ENCODE measurements around the gene MACROD2.

The MACROD2 gene

GRCh38 chr20:14446446-14446845 is 451.1 kb downstream of the MACROD2 start:
- Histone ChIP-seq H3K4me3 (ENCODE audit: low read depth, low read length) (no peak overlapping the region), H3K36me3 (ENCODE audit: control insufficient read depth in 2 of 2, insufficient read depth in 1 of 2, low read length in 2 of 2) (no peaks in the 10 kb centered on the region), H3K4me1 (ENCODE audit: control insufficient read depth, insufficient read depth, low read length) (no peaks in the 10 kb centered on the region), H3K9me3 (ENCODE audit: control insufficient read depth, insufficient read depth, low read depth, low read length) (no peaks in the 10 kb centered on the region), H3K27ac (ENCODE audit: extremely low read depth, low read depth, low read length) (no peak overlapping the region)
- TF ChIP-seq KLF16 (tag by site-specific recombination; IDR thresholded peaks at IDR 0.05) (no peak), ZNF239 (tag by site-specific recombination; IDR thresholded peaks at IDR 0.05) (no peak), ZNF747 (tag by site-specific recombination; IDR thresholded peaks at IDR 0.05) (no peak), ZNF677 (tag by site-specific recombination; IDR thresholded peaks at IDR 0.05) (no peak), GFI1B (tag by site-specific recombination; IDR thresholded peaks at IDR 0.05) (no peak), ZNF76 (tag by site-specific recombination; IDR thresholded peaks at IDR 0.05; ENCODE audit: borderline replicate concordance, low read depth) (no peak), ZNF521 (tag by site-specific recombination; IDR thresholded peaks at IDR 0.05) (no peak), ZNF146 (tag by site-specific recombination; IDR thresholded peaks at IDR 0.05) (no peak)
- POLR2A ChIA-PET, result no interaction called here
- CTCF ChIA-PET, result no interaction called here

- CTCF ChIA-PET, result no interaction called here
- Histone ChIP-seq H3K4me3 (ENCODE audit: low read depth, low read length) (no peak overlapping the region), H3K27ac (ENCODE audit: extremely low read depth, low read depth, low read length) (no peak overlapping the region), H3K9me3 (ENCODE audit: control insufficient read depth, insufficient read depth, low read depth, low read length) (no peaks in the 10 kb centered on the region), H3K4me1 (ENCODE audit: control insufficient read depth, insufficient read depth, low read length) (peaks cover 2% of the 10 kb centered on the region; the same call in 1 of the 2 replicates), H3K36me3 (ENCODE audit: control insufficient read depth in 2 of 2, insufficient read depth in 1 of 2, low read length in 2 of 2) (no peaks in the 10 kb centered on the region)
- POLR2A ChIA-PET, result no interaction called here
- no peak for TF ChIP-seq ZNF449 (tag by site-specific recombination; IDR thresholded peaks at IDR 0.05)
- TF ChIP-seq ZNF266 (tag by site-specific recombination; IDR thresholded peaks at IDR 0.05; ENCODE audit: low read depth), result no peak
- no peak for TF ChIP-seq RBAK (tag by site-specific recombination; IDR thresholded peaks at IDR 0.05)
- TF ChIP-seq ZEB2 (tag by site-specific recombination; IDR thresholded peaks at IDR 0.05), result no peak
- TF ChIP-seq, protein P1, sequence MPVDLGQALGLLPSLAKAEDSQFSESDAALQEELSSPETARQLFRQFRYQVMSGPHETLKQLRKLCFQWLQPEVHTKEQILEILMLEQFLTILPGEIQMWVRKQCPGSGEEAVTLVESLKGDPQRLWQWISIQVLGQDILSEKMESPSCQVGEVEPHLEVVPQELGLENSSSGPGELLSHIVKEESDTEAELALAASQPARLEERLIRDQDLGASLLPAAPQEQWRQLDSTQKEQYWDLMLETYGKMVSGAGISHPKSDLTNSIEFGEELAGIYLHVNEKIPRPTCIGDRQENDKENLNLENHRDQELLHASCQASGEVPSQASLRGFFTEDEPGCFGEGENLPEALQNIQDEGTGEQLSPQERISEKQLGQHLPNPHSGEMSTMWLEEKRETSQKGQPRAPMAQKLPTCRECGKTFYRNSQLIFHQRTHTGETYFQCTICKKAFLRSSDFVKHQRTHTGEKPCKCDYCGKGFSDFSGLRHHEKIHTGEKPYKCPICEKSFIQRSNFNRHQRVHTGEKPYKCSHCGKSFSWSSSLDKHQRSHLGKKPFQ (tag by site-specific recombination; IDR thresholded peaks at IDR 0.05), result no peak
Observed at GRCh38 chr20:14449323-14449722, 454.0 kb downstream of the MACROD2 start.

DNA sequence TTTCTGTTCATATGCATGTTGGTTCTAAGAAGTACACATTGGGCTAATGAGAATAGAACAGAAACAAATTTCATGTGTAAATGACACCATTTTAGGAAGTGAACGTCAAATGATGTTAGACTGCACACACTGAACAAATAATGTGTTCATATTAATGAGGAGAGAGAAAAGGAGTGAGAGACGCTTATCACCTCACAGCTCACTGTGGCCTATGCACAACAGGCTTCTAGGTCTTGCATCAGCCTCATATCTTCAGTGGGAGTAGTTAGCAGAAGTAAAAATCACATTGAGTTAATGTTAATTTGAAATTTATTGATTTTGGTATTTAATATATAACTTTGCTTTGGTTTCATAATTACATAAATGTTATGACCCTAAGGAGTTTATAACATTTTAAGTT is 454.9 kb downstream of the MACROD2 start:
- CTCF ChIA-PET, result no interaction called here
- TF ChIP-seq KLF17 (tag by site-specific recombination; IDR thresholded peaks at IDR 0.05), result no peak
- TF ChIP-seq ZNF514 (tag by site-specific recombination; IDR thresholded peaks at IDR 0.05), result no peak
- TF ChIP-seq ZNF558 (tag by site-specific recombination; IDR thresholded peaks at IDR 0.05), result no peak
- TF ChIP-seq ZNF510 (tag by site-specific recombination; IDR thresholded peaks at IDR 0.05; ENCODE audit: insufficient replicate concordance), result no peak
- TF ChIP-seq, protein P2, sequence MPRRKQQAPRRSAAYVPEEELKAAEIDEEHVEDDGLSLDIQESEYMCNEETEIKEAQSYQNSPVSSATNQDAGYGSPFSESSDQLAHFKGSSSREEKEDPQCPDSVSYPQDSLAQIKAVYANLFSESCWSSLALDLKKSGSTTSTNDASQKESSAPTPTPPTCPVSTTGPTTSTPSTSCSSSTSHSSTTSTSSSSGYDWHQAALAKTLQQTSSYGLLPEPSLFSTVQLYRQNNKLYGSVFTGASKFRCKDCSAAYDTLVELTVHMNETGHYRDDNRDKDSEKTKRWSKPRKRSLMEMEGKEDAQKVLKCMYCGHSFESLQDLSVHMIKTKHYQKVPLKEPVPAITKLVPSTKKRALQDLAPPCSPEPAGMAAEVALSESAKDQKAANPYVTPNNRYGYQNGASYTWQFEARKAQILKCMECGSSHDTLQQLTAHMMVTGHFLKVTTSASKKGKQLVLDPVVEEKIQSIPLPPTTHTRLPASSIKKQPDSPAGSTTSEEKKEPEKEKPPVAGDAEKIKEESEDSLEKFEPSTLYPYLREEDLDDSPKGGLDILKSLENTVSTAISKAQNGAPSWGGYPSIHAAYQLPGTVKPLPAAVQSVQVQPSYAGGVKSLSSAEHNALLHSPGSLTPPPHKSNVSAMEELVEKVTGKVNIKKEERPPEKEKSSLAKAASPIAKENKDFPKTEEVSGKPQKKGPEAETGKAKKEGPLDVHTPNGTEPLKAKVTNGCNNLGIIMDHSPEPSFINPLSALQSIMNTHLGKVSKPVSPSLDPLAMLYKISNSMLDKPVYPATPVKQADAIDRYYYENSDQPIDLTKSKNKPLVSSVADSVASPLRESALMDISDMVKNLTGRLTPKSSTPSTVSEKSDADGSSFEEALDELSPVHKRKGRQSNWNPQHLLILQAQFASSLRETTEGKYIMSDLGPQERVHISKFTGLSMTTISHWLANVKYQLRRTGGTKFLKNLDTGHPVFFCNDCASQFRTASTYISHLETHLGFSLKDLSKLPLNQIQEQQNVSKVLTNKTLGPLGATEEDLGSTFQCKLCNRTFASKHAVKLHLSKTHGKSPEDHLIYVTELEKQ (tag by site-specific recombination; IDR thresholded peaks at IDR 0.05; ENCODE audit: borderline replicate concordance), result no peak
- TF ChIP-seq ZNF658 (tag by site-specific recombination; IDR thresholded peaks at IDR 0.05), result no peak
- TF ChIP-seq ZNF529 (tag by site-specific recombination; IDR thresholded peaks at IDR 0.05; ENCODE audit: insufficient replicate concordance), result no peak
- TF ChIP-seq ZNF416 (tag by site-specific recombination; IDR thresholded peaks at IDR 0.05), result no peak
- TF ChIP-seq ZNF202 (tag by site-specific recombination; IDR thresholded peaks at IDR 0.05; ENCODE audit: borderline replicate concordance), result no peak
- TF ChIP-seq ZNF544 (tag by site-specific recombination; IDR thresholded peaks at IDR 0.05), result no peak

More for the DNA sequence above, 454.9 kb downstream of the MACROD2 start:
- Histone ChIP-seq H3K27ac (ENCODE audit: extremely low read depth, low read depth, low read length) (no peak overlapping the region), H3K4me1 (ENCODE audit: control insufficient read depth, insufficient read depth, low read length) (peaks cover 2% of the 10 kb centered on the region; the same call in 1 of the 2 replicates), H3K36me3 (ENCODE audit: control insufficient read depth in 2 of 2, insufficient read depth in 1 of 2, low read length in 2 of 2) (no peaks in the 10 kb centered on the region), H3K4me3 (ENCODE audit: low read depth, low read length) (no peak overlapping the region), H3K9me3 (ENCODE audit: control insufficient read depth, insufficient read depth, low read depth, low read length) (no peaks in the 10 kb centered on the region)
- POLR2A ChIA-PET, result no interaction called here
